Choroid plexus epithelial cell (primary cell): ENCODE measurements around the gene WASF3.
A peak's percentile ranks its signal among the peaks of the same experiment; 100 is the strongest.

ENCODE experiments used
- DNase-seq: peaks from one replicate; pipeline ENCODE4 v3.0.0-alpha.2; 2010; ENCODE audit warnings: low read depth
- H3K4me3 ChIP-seq: 2 replicates; pipeline ENCODE4 v1.5.1; 2011; ENCODE audit warnings: low read depth, mild to moderate bottlenecking, control low read depth, low read length, moderate library complexity
- TF ChIP-seq, protein P1 (sequence below): conservative IDR thresholded peaks from 2 replicates; pipeline ENCODE4 v1.5.1; 2011; ENCODE audit warnings: low read depth, mild to moderate bottlenecking, control low read depth, inconsistent platforms, low read length, moderate library complexity

The WASF3 gene

DNA sequence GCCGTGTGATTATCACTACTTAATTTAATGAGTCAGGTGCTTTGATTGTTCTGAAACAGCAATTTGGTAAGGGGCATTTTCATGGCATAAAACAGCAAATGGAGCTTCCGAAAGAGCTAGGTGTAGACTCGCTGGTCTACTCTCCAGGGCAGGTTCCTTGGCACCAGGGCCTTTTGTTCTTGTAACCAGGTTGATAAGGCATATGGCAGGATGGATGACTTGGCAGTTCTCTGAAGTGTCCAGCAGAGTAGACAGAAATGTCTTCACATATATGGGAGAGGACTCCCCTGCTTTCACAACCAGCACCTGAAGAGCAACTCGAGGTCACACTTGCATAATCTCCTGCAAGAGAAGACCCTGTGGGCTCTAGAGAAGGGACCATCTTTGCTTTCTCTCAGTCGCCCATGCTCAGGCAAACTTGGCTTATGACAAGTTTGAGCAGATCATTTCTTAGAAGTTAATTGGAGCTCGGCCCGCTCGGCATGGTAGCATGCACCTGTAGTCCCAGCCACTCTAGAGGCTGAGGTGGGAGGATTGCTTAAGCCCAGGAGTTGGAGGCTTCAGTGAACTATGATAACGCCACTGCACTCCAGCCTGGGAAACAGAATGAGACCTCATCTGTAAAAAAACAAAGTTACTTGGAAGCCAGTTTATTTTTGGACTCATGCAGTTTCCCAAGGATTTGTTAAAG lies 23.3 kb upstream of the WASF3 start:
- H3K4me3 ChIP-seq = no peak overlapping the region
- TF ChIP-seq, protein P1, sequence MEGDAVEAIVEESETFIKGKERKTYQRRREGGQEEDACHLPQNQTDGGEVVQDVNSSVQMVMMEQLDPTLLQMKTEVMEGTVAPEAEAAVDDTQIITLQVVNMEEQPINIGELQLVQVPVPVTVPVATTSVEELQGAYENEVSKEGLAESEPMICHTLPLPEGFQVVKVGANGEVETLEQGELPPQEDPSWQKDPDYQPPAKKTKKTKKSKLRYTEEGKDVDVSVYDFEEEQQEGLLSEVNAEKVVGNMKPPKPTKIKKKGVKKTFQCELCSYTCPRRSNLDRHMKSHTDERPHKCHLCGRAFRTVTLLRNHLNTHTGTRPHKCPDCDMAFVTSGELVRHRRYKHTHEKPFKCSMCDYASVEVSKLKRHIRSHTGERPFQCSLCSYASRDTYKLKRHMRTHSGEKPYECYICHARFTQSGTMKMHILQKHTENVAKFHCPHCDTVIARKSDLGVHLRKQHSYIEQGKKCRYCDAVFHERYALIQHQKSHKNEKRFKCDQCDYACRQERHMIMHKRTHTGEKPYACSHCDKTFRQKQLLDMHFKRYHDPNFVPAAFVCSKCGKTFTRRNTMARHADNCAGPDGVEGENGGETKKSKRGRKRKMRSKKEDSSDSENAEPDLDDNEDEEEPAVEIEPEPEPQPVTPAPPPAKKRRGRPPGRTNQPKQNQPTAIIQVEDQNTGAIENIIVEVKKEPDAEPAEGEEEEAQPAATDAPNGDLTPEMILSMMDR = no peak
- no peak for DNase-seq

DNA sequence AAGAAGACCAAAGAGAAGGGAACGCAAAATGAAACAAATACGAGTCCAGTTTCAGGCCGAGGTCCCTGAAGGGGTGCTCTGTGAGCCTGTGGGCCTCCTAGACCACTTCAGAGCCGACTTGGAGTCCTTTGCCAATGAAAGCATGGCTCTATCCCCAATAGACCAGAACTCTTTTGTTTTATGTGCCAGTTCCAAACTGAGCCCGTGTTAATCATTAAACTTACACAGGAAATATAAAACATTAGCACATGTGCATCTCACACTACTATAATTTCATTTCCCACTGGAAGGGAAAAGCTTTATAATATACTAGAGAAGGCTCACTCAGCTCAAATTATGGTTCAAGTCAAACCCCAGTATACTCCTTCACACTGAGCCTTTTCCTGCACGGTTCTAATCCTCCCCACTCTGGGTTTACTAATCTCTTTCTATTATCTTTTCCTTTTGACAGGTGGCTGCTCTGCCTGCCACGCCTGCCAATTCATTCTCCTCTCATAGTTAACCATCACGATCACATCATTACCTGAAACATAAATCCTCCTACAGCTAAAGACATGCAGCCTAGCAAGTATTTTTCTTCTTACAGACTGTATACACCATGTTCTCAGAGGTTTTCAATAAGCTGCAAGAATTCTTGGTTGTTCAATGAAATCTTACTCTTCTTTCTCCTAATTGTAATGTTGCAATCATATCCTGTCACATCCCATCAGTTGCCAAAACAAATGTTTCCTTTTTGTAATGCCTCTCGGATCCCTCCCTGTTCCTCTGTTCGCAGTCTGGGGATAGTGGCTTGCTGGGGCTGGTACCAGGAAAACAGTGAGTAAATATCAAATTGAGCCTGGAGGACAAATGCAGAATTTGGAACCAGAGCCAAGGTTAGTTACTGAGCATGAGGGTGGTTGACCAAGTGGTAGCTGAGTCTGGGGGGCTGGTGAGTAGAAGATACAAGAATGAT lies 18.8 kb upstream of the WASF3 start:
- H3K4me3 ChIP-seq = no peak overlapping the region
- TF ChIP-seq, protein P1 = no peak
- DNase-seq = peak; percentile 15

DNA sequence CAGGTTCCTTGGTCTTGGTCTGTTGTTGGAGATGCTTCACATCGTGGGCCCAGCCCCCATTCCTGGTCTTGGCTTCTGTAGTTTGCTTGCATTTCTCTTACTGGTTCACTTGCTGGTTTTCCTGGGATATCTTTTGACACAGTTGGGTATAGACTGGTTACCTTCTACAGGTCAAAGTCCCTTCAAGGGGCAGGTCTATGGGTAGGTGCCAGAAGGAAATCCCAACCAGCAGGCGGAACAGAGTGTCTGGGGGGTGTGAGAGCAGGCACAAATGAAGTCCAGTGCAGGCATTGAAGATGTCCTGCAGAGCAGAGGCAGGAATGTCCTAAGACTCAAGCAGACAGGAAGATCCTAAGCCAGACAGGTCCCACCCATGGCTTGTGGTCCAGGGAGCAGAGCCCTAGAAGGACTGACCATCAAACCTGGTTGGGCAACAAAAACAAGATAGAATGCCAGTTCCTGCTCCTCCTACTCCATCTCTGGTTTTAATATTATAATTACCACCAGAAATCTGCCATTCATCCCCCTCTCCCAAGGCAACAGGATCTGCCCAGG lies 17.7 kb upstream of the WASF3 start:
- no peak overlapping the region for H3K4me3 ChIP-seq
- TF ChIP-seq, protein P1 = no peak
- DNase-seq = no peak

DNA sequence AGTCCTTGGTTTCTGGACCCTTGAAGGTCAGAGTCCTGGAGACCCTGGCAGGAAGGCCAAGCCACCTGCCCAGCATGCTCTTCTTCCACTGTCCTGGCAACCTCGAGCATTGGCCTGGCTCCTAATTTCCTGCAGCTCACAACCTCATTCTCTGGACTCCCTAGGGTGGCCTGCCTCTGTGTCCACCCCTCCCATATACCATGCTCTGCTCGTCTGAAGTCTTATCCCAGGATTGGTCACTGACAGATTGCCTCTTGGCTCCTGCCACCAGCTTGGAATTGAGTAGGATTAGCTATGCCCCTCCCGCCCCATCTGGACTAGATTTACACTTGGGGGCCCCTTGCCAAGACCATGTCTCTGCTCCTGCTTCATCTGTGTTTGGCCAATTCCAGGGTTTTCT lies 17.1 kb upstream of the WASF3 start:
- no peak overlapping the region for H3K4me3 ChIP-seq
- no peak for DNase-seq
- TF ChIP-seq, protein P1 = no peak

DNA sequence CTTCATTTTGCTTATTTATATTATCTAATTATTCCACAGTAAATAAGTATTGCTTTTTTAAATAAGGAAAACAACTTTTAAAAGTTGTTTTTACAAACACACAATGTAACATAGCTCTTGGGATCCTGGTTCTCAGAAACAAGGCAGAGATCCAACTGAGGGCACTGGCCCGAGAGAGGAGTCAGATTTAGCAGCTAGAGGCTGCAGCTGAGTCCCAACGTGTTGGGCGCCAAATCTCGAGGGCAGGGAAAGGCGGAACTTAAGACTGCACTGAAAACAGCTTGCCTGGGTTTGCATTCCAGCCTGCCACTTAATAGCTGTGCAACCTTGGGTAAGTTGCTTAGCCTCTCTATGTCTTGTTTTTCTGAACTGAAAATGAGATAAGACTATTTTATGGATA lies 16.4 kb upstream of the WASF3 start:
- H3K4me3 ChIP-seq = no peak overlapping the region
- TF ChIP-seq, protein P1 = no peak
- DNase-seq = no peak

DNA sequence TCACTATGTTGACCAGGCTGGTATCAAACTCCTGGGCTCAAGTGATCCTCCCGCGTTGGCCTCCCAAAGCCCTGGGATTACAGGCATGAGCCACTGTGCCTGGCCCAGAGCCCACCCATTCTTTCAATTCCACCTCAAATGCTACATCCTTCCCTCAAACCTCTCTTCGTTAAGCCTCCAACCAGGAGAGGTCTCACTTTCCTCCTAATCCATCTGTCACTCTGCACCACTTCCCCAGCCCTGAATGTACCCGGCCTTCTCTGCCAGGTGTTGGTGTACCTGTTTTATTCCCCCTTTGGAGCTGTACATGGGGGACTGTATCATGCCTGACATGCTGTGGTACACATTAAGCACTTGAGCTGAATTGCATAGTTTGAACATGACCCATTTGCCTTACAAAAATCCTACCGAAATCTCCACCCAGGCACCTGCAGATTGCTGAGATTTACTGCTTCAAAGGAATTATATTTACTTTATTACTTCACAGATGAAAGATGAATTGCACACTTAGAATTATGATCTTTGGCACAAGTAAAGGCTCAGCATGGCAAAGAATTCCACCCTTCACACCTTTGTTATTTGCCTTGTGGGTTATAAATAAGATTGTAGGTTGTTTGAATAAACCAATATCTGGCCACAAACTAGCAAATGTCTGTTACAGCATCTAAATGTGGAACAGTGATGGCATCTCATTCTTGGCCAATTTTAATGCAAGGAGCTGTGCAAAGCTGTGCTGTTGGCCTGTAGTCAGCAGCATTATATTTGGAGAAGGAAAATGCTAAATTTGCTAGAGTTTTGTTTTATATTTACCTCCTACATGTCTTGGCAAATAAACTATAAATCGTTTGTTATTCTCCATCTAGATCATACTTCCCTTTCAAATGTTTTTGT lies 15.6 kb upstream of the WASF3 start:
- TF ChIP-seq, protein P1 = no peak
- DNase-seq = no peak

More for the DNA sequence above, 15.6 kb upstream of the WASF3 start:
- H3K4me3 ChIP-seq = no peak overlapping the region
